Aorta (tissue), 5 donors: Measurements from ENCODE around the gene PKNOX2. TPM values are rescaled to one million over a fixed set of nuclear protein-coding genes. Genes with fewer than 3 reads are reported as not detected.

ENCODE experiments used
- ATAC-seq: fragments of 200-7000 bp; cut with Tn5 transposase; one replicate; pipeline ENCODE4 v1.9.1; 2022; ENCODE audit warnings: moderate library complexity; ENCODE audit not compliant: low FRiP score
- DNase-seq, 2 donors: peaks; one replicate each; pipeline ENCODE4 v3.0.0-alpha.2; 2020
- H3K27ac ChIP-seq, 2 donors: one replicate each; pipeline ENCODE4 v1.5.1; 2013; ENCODE audit warnings: low read length in 2 of 2, mild to moderate bottlenecking in 2 of 2, moderate library complexity in 2 of 2, control low read depth in 1 of 2, inconsistent platforms in 1 of 2, low read depth in 1 of 2
- H3K27me3 ChIP-seq, 2 donors: one replicate each; pipeline ENCODE4 v1.6.1; 2013; ENCODE audit warnings: control low read depth in 1 of 2, low read length in 1 of 2, mild to moderate bottlenecking in 1 of 2, moderate library complexity in 1 of 2; ENCODE audit not compliant: insufficient read depth in 2 of 2, control insufficient read depth in 1 of 2
- H3K36me3 ChIP-seq, 2 donors: one replicate each; pipeline ENCODE4 v1.6.1; 2013; ENCODE audit warnings: control low read depth in 1 of 2, low read length in 1 of 2, mild to moderate bottlenecking in 1 of 2; ENCODE audit not compliant: insufficient read depth in 2 of 2, control insufficient read depth in 1 of 2
- H3K4me1 ChIP-seq, 2 donors: one replicate each; pipeline ENCODE4 v1.6.1; 2013; ENCODE audit warnings: low read length in 2 of 2, control low read depth in 1 of 2, mild to moderate bottlenecking in 1 of 2, moderate library complexity in 1 of 2; ENCODE audit not compliant: insufficient read depth in 2 of 2, control insufficient read depth in 1 of 2
- H3K4me3 ChIP-seq, 2 donors: one replicate each; pipeline ENCODE4 v1.5.1; 2013; ENCODE audit warnings: low read length in 2 of 2, control low read depth in 1 of 2, mild to moderate bottlenecking in 1 of 2
- H3K9me3 ChIP-seq: one replicate; pipeline ENCODE4 v1.6.1; 2013; ENCODE audit warnings: mild to moderate bottlenecking, low read length; ENCODE audit not compliant: control insufficient read depth
- WGBS, 2 donors: extraction: QIAGEN DNeasy Blood & Tissue Kit; methylation state at CpG; one replicate each; pipeline ENCODE4 v1.1.7; 2013; 5-methylcytosine and 5-hydroxymethylcytosine counted together
- intact Hi-C, 2 donors: fragments of 100-400 bp; cut with DNase I; formaldehyde crosslinking; loops; one replicate each; pipeline versions ENCODE4 v1.14.2 to v1.15.0; 2022
- polyA plus RNA-seq, 2 donors: library from polyadenylated mRNA; stranded (reverse); fragments of 200-250 nt; gene quantifications; one replicate each; pipeline ENCODE4 v1.2.3, GENCODE V29; 2013
- total RNA-seq, 2 donors: library from RNA; stranded (reverse); fragmentation: NEBNext Ultra II Directional; extraction: Animal tissue kit (Norgen Biotek cat#: 25700); gene quantifications; one replicate each; pipeline ENCODE4 v1.2.1, GENCODE V29; 2021
- donor health status: healthy with polysubstance abuse.
- donor health status: Bipolar disorder and iron deficiency.
- donor health status: DM: no; HTN: no; CAD: no.
- donor health status: DM: no; HTN: no; CAD: no.
- donor health status: DM: yes; HTN: yes; CAD: no.

The PKNOX2 gene
- total and polyA plus RNA-seq, 4 donors, result 1.8 to 19.8 (median 5.8) TPM

DNA sequence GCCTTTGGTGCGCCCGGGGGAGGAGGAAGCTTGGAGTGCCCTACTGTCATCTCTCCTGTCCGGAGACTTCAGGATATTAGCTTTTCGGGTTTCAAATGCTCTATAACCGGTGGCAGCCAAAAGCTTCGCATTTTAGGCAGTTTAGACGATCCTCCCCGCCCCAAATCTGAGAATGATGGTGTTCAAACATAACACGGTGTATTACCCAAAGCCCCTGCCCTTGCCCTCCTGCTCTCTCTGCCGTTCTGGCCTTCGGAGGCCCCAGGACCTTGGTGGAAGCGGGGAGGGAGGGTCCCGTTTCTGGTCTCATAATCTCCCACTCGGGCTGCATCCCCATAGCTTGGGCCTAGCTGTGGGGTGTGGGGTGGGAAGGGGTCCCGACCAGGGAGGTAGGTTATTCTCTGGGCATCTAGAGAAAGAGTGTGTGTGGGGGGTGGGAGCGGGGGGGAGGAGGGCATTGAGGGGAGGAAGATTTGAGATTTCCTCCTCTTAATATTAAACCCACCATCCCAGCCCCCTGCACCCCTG lies 2.3 kb downstream of the PKNOX2 start:
- Histone ChIP-seq H3K27me3 (no peaks in the 10 kb centered on the region), H3K4me1 (no peaks in the 10 kb centered on the region), H3K4me3 (peak overlapping the region; percentile 75 to 93), H3K9me3 (no peaks in the 10 kb centered on the region), H3K36me3 (no peaks in the 10 kb centered on the region), H3K27ac (peak overlapping the region; percentile 2 to 39)
- no peak for DNase-seq
- WGBS, 2 donors, result 7 to 9% methylated on average over 16 of the region's 16 CpGs
- intact Hi-C loops, result loop anchor here in 1 of 2 donors (5.0 kb wide), 1 partner anchor 95 kb away; no protein-coding TSS in a partner anchor
- ATAC-seq, result no peak

DNA sequence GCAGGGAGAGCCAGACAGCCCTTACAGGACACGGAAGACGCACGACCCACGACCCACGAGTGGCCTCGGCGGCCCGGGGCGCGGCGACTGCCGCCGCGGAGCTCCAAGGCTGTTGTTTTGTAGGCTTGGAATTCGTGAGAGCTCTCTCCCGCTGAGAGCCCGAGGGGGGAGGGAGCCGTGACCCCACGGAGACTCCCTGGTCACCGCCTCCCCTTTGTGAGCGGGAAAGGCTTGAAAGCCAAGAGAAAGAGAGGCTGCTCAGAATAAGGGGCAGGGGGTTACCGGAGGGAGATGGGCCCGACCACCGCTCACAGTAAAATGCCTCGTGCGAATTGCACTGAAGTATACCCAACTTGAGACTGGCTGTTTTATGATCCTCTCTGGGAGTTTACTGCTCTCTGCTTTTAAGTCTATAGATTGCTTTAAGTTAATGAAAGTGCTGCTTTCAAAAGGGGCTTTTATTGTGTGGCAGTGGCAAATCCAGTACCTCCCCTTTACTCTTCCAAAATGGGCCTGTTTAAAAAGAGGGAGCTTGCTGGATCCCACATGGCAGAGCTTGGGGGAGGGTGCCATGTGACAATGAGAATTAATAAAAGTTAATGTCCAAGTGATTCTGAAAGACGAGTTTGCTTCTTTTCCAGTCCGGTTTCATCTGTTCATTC lies 2.9 kb downstream of the PKNOX2 start:
- Histone ChIP-seq H3K4me3 (peak overlapping the region in 1 of 2 donors; percentile 75), H3K9me3 (no peaks in the 10 kb centered on the region), H3K27me3 (no peaks in the 10 kb centered on the region), H3K27ac (peak overlapping the region; percentile 26 to 34), H3K36me3 (no peaks in the 10 kb centered on the region), H3K4me1 (no peaks in the 10 kb centered on the region)
- intact Hi-C loops, result loop anchor here in 1 of 2 donors (5.0 kb wide), 1 partner anchor 95 kb away; no protein-coding TSS in a partner anchor
- no peak for ATAC-seq
- DNase-seq, result peak; percentile 71 to 83
- WGBS, 2 donors, result 6 to 7% methylated on average over 28 of the region's 28 CpGs

DNA sequence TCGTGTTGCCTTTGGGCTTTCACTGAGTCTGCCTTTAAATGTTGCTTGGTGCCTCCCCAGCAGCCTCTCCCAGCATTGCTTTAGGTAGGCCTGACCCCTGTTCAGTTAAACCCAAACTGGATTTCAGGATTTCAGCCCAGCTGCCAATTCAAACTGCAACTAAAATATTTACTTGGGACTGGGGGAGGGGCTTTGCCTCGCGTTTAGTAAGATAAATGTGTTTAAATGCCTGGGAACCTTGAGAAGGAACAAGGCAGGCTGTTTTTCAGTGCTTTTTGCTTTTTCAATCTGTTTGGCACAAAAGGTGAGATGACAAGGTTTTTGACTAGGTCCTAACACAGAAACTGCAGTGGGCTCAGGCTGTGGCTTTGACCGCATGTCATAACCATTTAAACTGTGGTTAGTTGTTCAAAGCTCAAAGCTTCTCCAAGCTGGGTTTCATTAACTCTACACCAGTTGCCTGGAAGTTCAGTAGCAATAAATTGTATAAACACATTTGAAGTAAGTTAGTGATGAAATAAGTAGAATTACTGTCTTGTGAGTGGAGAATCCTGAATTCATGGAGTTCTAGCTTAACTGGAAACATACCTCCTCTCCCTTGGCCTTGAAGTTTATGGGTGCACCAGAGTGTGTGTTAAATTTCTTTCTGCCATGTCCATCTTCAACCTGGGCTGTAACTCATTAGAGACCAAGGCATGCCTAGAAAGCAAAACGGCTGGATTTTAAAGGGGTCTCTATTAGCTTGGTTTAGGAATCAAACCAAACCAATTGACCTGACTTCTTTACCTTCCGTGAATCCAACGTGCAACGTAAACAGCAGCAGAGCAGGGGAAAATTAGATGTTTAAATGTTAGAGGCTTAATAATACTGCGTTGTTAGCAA lies 3.6 kb downstream of the PKNOX2 start:
- no peaks in the 10 kb centered on the region for H3K27me3 ChIP-seq
- WGBS, 2 donors, result 34 to 38% methylated on average over 9 of the region's 9 CpGs
- no peaks in the 10 kb centered on the region for H3K4me1 ChIP-seq
- ATAC-seq, result no peak
- intact Hi-C loops, result loop anchor here in 1 of 2 donors (5.0 kb wide), 1 partner anchor 94 kb away; no protein-coding TSS in a partner anchor
- H3K27ac ChIP-seq, result peak overlapping the region; percentile 26 to 34
- H3K9me3 ChIP-seq, result no peaks in the 10 kb centered on the region
- no peak for DNase-seq
- H3K36me3 ChIP-seq, result no peaks in the 10 kb centered on the region
- no peak overlapping the region for H3K4me3 ChIP-seq

DNA sequence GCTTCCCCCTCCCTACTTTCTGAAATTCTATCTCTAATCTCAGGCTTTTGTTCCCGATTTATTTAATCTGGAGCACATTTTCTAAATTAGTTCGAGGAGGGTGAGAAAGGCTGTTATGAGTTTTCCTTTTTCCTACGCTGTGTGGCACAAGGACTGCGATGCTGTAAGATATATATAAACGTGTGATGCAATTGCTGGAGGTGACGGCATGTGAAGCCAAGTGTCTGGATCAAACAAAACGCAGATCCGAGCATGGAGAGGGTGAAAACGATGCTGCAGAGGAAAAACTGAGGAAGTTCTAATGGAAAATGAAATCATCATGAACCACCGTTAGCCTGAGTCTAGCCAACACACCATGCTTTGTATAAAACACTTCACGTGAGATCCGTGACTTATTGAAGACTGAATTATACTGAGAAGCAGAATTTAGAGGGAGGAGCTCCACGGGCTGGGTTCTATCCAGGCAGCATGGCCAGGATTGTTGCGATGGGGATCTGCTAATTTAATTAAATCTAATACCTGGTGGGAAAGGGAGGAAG lies 4.4 kb downstream of the PKNOX2 start:
- Histone ChIP-seq H3K4me3 (no peak overlapping the region), H3K4me1 (no peaks in the 10 kb centered on the region), H3K9me3 (no peaks in the 10 kb centered on the region), H3K36me3 (no peaks in the 10 kb centered on the region), H3K27ac (peak overlapping the region in 1 of 2 donors; percentile 66), H3K27me3 (no peaks in the 10 kb centered on the region)
- DNase-seq, result no peak
- intact Hi-C loops, result loop anchor here in 1 of 2 donors (5.0 kb wide), 1 partner anchor 93 kb away; no protein-coding TSS in a partner anchor
- ATAC-seq, result no peak
- 15 to 16% methylated on average over 14 of the region's 14 CpGs for WGBS, 2 donors

DNA sequence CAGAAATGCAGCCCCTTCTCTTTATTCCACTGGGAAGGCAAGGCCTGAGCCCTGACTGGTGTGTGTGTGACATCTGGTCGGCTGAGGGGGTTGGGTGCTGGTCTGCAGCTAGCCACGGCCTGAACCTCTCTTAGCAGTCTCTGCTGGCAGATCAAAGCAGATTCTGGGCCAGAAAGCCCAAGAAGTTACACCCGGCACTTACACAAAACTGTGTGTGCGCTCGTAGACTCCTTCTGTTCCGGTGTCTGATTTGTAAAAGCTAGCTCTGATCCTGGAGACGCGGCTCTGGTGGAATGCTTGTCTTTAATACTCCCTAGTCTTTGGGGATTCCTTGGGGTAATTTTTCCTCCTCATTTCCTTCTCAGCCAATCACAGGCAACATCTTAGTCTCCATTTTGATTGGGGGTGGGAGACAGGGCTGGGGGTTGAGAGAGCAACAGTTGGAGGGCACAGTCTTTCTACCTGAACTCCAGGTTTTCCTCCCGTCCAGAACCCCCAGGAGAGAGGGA lies 5.5 kb downstream of the PKNOX2 start:
- peak; percentile 6 for ATAC-seq
- Histone ChIP-seq H3K27me3 (no peaks in the 10 kb centered on the region), H3K4me1 (no peaks in the 10 kb centered on the region), H3K36me3 (no peaks in the 10 kb centered on the region), H3K9me3 (no peaks in the 10 kb centered on the region), H3K27ac (peak overlapping the region in 1 of 2 donors; percentile 66), H3K4me3 (no peak overlapping the region)
- DNase-seq, result no peak
- intact Hi-C loops, result no loop called here
- WGBS, 2 donors, result 2 to 8% methylated on average over 9 of the region's 9 CpGs

DNA sequence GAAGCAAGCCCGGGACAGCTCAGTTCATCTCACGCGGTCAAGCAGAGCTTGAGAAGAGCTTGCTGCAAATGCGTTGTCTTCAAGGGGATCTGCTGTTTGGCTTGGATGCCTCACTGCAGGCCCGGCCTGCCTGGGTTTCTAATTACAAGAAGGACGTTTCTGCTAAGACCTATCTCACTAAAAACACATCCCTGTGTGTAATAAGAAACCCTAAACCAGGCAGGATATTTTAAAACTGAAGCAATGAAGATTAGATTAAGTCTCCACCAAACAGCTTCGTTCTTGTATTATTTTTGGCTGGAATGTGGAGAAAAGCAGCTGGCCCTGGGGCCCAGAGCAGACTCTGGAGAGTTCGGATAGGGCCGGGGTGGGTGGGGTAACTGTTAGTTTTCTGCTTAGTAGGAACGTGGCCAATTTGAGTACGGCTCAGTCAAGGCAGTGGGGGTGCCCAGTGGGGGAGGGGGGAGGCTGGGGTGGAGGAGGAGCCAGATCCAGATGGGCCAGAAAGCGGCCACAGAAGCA lies 6.0 kb downstream of the PKNOX2 start:
- no peaks in the 10 kb centered on the region for H3K4me1 ChIP-seq
- ATAC-seq (peak; percentile 51), DNase-seq (peak; percentile 79 to 83)
- no peaks in the 10 kb centered on the region for H3K27me3 ChIP-seq
- intact Hi-C loops, result no loop called here
- no peaks in the 10 kb centered on the region for H3K36me3 ChIP-seq
- no peak overlapping the region for H3K4me3 ChIP-seq
- H3K9me3 ChIP-seq, result no peaks in the 10 kb centered on the region
- 3 to 4% methylated on average over 12 of the region's 12 CpGs for WGBS, 2 donors
- H3K27ac ChIP-seq, result peak overlapping the region in 1 of 2 donors; percentile 66

DNA sequence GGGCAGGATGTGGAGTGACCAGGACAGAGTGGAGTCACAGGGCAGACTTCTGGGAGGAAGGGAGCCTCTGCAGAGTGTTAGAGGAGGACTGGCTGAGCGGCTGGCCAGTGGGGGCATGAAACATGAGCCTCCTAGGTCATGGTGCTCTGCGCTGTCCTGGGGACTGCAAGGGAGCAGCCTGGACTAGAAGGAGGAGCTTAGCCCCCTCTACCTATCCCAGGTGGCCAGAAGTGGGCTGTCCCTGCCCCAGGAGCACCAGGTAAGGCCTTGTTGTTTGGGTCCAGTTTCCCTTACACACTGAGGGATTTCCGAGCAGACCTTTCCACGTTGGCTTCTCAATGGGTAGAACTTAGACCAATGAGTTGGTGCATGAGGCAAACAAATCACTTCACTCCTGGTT lies 7.4 kb downstream of the PKNOX2 start:
- intact Hi-C loops, result no loop called here

DNA sequence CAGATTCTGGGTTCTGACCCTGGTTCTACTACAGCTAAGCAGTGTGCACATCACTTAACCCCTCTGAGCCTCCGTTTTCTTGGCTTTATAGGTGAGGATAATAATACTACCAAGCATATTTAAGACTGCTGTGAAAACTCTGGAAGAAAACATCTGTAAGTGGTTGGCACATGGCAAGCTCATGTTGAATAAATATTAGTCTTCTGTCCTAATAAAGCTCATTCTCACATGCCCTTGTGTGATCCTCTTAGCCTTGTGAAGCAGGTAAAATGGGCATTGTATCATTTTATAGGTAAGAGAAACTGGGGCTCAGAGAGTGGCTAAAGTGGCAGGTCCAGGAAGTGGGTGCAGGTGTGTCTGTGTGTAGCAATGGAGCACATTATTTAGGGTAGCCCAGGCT lies 8.5 kb downstream of the PKNOX2 start:
- H3K4me3 ChIP-seq, result no peak overlapping the region
- 35% methylated on average over 1 of the region's 1 CpG for WGBS, 2 donors
- no peaks in the 10 kb centered on the region for H3K9me3 ChIP-seq
- no peak for DNase-seq
- no peaks in the 10 kb centered on the region for H3K27me3 ChIP-seq
- ATAC-seq, result no peak
- no peaks in the 10 kb centered on the region for H3K4me1 ChIP-seq
- H3K27ac ChIP-seq, result no peak overlapping the region
- H3K36me3 ChIP-seq, result no peaks in the 10 kb centered on the region
- intact Hi-C loops, result no loop called here

More for the DNA sequence above, 7.4 kb downstream of the PKNOX2 start:
- Histone ChIP-seq H3K4me3 (no peak overlapping the region), H3K36me3 (no peaks in the 10 kb centered on the region), H3K9me3 (no peaks in the 10 kb centered on the region), H3K27ac (no peak overlapping the region), H3K4me1 (no peaks in the 10 kb centered on the region), H3K27me3 (no peaks in the 10 kb centered on the region)
- ATAC-seq (no peak), DNase-seq (no peak)
- WGBS, 2 donors, result 95 to 97% methylated on average over 4 of the region's 4 CpGs
